ENCODE results near the gene C3orf18. TPM values are rescaled to one million over a fixed set of nuclear protein-coding genes. Genes with fewer than 3 reads are reported as not detected.
A peak's percentile ranks its signal among the peaks of the same experiment; 100 is the strongest.

The C3orf18 gene
- total and polyA plus RNA-seq, 10 of the 15 experiments (the other 5 are each of a cell fraction or from before 2014, with no cell fraction given): 0.06 to 3.2 (median 0.66) TPM

DNA sequence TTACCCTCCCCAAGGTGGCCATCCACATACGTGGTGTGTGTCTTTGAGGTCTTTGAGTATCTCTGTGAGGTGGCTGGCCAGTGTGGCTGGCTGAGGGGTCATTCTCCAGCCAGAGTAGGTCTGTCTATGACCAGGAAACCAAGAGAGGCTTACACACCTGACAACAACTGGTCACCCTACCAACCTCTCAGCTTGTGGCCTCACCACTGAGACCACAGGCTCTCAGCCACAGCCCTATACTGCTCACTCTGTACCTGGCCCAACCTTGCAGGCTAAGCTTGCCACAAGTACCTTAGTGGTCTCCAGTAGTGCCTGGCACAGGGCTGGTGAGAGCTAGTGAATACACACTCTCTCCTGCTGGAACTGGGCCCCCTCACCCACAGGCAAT lies 6.9 kb upstream of the C3orf18 start:
- peaks cover 4% of the 10 kb centered on the region for H3K79me2 ChIP-seq (ENCODE audit: control insufficient read depth, insufficient read depth, low read length)
- no peak overlapping the region for H3K4me2 ChIP-seq (ENCODE audit: control insufficient read depth, insufficient read depth)
- in situ Hi-C loops (cut with MboI): no loop called here
- H3K27ac ChIP-seq (ENCODE audit: control insufficient read depth, insufficient read depth): no peak overlapping the region
- SMC1A ChIA-PET (ENCODE audit: uncharacterized antibody, unreplicated experiment): interaction anchor here (6.5 kb wide), 1 partner anchor 16 kb away, joined by 93 read pairs; no protein-coding TSS in a partner anchor
- no peak overlapping the region for H2AFZ ChIP-seq (ENCODE audit: control insufficient read depth, low read depth, low read length)
- H3K9me3 ChIP-seq (replicated peaks; ENCODE audit: control insufficient read depth, insufficient read depth, low read length): no peaks in the 10 kb centered on the region
- no peaks in the 10 kb centered on the region for H4K20me1 ChIP-seq (ENCODE audit: control insufficient read depth, insufficient read depth)
- POLR2A ChIA-PET: no interaction called here
- WGBS (ENCODE audit: insufficient coverage, insufficient replicate concordance, low lambda C conversion rate, missing lambda C conversion rate): 0% methylated on average over 1 of the region's 1 CpG
- no peak overlapping the region for H3K9ac ChIP-seq (ENCODE audit: control insufficient read depth, insufficient read depth, low read length)
- no peak for TF ChIP-seq TCF12 (IDR thresholded peaks at IDR 0.05; ENCODE audit: low read depth, low read length)
- TF ChIP-seq NFYB (IDR thresholded peaks at IDR 0.05; ENCODE audit: insufficient read depth, low read depth, low read length): no peak
- no peak for TF ChIP-seq ZBTB33 (IDR thresholded peaks at IDR 0.05)
- intact Hi-C loops (cut with micrococcal nuclease; ENCODE audit: unreplicated experiment): no loop called here
- CTCF ChIA-PET: interaction anchor here (9.9 to 11.6 kb wide), 2 partner anchors 16 to 40 kb away, joined by 164 to 410 read pairs; partner anchors contain the start of genes CISH and MAPKAPK3
- no TSS peak for BruUV-seq (replicated peaks)
- no peaks in the 10 kb centered on the region; a peak in 2 of 4 replicates for H3K36me3 ChIP-seq (ENCODE audit: control insufficient read depth in 2 of 2, insufficient read depth in 2 of 2, low read length in 1 of 2)
- H3K4me3 ChIP-seq: no peak overlapping the region
- no peaks in the 10 kb centered on the region for H3K27me3 ChIP-seq (replicated peaks in 1 of 2; ENCODE audit: control insufficient read depth in 2 of 2, insufficient read depth in 2 of 2, low read length in 1 of 2)
- DNase-seq (ENCODE audit: low read depth, low spot score) (no peak), ATAC-seq (peak; percentile 8; the same call in 2 of the 3 replicates), FAIRE-seq (no peak)
- RAD21 ChIA-PET (ENCODE audit: unreplicated experiment): interaction anchor here (2.0 to 7.1 kb wide), 2 partner anchors 11 to 40 kb away, joined by 6 to 244 read pairs; partner anchors contain the start of genes CISH and MAPKAPK3
- peaks cover 7% of the 10 kb centered on the region for H3K4me1 ChIP-seq (ENCODE audit: control insufficient read depth, insufficient read depth, low read length)
